HG03039 (cell line): ENCODE data around the gene LRRC25.

ENCODE experiments used
- ATAC-seq: cut with Tn5 transposase; IDR thresholded peaks from one replicate; pipeline ENCODE4 v1.9.1; 2021; ENCODE audit warnings: mild to moderate bottlenecking, moderate library complexity; ENCODE audit not compliant: unreplicated experiment

LRRC25 gene

GRCh38 chr19:18436671-18437490, 39.5 kb upstream of the LRRC25 start:
- ATAC-seq: peak; percentile 40

- ATAC-seq: no peak
Measured at GRCh38 chr19:18435842-18436670, 38.6 kb upstream of the LRRC25 start.

GRCh38 chr19:18435178-18435841, 37.9 kb upstream of the LRRC25 start:
- ATAC-seq: no peak

GRCh38 chr19:18434411-18435175, 37.2 kb upstream of the LRRC25 start:
- ATAC-seq: no peak

- ATAC-seq: no peak
Measured at GRCh38 chr19:18433735-18434398, 36.4 kb upstream of the LRRC25 start.

GRCh38 chr19:18433015-18433691, 35.7 kb upstream of the LRRC25 start:
- ATAC-seq: no peak

GRCh38 chr19:18432275-18433014, 35.0 kb upstream of the LRRC25 start:
- no peak for ATAC-seq

- no peak for ATAC-seq
Measured at GRCh38 chr19:18431351-18432197, 34.2 kb upstream of the LRRC25 start.

GRCh38 chr19:18430417-18431144, 33.2 kb upstream of the LRRC25 start:
- no peak for ATAC-seq

GRCh38 chr19:18429717-18430416, 32.4 kb upstream of the LRRC25 start:
- ATAC-seq: no peak

- no peak for ATAC-seq
Measured at GRCh38 chr19:18428787-18429674, 31.6 kb upstream of the LRRC25 start.

- ATAC-seq: no peak
Measured at GRCh38 chr19:18428173-18428786, 30.9 kb upstream of the LRRC25 start.

- ATAC-seq: no peak
Measured at GRCh38 chr19:18427743-18428113, 30.3 kb upstream of the LRRC25 start.

- ATAC-seq: no peak
Measured at GRCh38 chr19:18427080-18427742, 29.8 kb upstream of the LRRC25 start.

GRCh38 chr19:18426416-18426767, 29.0 kb upstream of the LRRC25 start:
- no peak for ATAC-seq
